NCI-H1048 (cell line): ENCODE data around the gene NLK.
"Not testable (repeated sequence)": the region's sequence is repeated elsewhere in the genome, so short reads cannot be mapped to it uniquely, and the experiment has no call there.

Experiments
- DNase-seq: peaks from one replicate; lab custom pipeline; 2025; lab: John Stamatoyannopoulos, UW

NLK gene

DNA sequence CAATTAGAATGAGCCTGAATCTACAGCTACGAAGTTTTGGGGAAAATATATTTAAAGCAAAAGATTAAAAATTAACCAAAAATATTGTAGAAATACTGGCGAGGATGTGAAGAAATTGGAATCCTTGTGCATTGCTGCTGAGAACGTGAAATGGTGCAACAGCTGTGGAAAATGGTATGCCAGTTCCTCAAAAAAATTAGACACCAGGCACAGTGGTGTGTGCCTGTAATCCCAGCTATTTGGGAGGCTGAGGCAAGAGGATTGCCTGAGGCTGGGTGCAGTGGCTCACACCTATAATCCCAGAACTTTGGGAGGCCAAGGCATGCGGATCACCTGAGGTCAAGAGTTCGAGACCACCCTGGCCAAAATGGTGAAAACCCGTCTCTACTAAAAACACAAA is 156.6 kb downstream of the NLK start:
- DNase-seq: no peak

DNA sequence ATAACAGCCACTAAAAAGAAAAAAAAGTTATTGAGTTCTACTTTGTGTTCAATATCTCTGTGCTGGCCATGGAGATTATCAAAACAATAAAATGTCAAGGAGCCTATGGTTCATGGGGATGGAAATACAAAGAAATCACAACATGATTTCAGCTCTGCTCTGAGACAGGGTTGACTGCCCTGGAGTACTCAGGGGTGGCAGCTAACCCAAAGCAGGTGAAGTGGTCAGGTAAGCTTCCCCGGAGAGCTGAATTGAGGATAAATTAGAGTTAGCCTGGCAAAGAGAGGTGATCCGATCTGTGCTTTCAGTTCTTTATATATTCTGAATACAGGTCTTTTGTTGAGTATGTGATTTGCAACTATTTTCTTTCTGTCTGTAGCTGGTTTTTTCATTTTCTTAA is 157.3 kb downstream of the NLK start:
- DNase-seq: no peak

GRCh38 chr17:28201315-28201714 is 158.8 kb downstream of the NLK start:
- DNase-seq: no peak

DNA sequence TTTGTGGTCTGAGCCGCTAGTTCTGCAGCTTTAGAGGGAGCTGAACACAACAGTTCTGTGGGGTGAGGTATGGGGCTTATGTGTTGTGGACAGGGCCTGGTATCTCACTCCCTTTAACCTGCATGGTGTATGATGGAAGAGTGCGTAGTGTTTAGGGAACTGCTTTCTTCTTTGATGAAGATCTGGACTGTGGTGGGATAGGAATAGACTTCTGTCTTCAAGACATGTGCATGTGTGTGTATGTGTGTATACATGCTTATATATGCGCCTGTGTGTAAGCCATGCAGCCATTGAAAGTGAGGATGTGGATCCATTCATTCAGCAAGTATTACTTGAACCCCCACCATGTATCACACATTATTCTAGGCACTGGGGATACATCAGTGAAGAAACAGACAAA is 161.8 kb downstream of the NLK start:
- DNase-seq: no peak

DNA sequence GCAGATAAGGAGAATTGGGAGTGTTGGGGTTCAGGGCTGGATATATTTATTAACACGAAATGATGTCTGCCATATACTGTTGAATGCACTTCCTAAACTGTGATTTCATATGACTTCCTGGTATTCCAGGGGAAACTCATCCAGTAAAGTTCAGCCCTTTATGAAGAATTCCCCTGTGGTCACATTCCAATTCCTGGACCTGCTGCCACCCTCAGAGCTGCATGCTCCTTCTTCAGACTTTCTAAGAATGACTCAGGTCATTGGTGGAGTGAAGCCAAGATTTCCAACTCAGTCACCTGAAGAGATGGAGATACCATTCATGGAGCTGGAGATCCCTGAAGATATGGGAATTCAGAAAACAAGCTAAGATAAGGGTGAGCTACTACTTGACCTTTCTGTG is 162.3 kb downstream of the NLK start:
- no peak for DNase-seq

GRCh38 chr17:28206292-28206691 is 163.8 kb downstream of the NLK start:
- no peak for DNase-seq

GRCh38 chr17:28211811-28212210 is 169.3 kb downstream of the NLK start:
- no peak for DNase-seq

DNA sequence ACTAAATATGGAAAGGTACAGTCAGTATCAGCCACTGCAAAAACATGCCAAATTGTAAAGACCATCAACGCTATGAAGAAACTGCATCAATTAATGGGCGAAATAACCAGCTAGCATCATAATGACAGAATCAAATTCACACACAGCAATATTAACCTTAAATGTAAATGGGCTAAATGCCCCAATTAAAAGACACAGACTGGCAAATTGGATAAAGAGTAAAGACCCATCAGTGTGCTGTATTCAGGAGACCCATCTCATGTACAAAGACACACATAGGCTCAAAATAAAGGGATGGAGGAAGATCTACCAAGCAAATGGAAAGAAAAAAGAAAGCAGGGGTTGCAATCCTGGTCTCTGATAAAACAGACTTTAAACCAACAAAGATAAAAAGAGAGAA is 171.1 kb downstream of the NLK start:
- not testable (repeated sequence) for DNase-seq

DNA sequence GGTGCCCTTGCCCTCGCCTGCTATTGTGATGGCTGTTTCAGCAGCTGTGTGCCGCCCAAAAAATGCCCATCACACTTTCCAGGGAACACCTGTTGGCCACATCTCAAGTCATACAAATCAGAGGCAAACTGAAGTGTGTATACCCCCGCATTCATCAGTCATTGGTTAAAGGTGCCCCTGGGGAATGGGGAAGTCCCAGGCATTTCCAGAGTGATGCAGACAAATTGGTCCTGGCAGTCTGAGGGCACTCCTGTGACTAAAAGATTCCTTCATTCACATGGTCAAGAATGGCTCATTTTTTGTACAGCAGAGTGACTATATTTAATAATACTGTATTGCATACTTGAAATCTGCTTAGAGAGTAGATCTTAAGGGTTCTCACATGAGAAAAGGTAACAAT is 173.6 kb downstream of the NLK start:
- DNase-seq: no peak

DNA sequence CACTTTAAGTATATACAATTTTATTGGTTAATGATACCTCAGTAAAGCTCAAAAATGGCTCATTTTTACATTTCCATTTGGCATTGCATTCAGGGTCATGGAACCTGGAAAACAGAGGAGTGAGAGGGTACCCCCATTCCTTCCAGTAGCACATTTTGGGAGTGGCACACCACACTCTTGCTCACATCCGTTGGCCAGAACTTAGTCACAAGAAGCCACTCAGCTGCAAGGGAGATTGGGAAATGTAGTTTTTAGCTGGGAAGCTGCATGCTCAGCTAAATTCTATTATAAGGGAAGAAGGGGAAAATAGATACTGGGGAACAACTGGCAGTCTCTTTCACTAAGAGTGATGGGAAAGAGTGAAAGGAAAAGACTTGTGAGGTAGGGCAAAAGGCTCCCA is 174.1 kb downstream of the NLK start:
- no peak for DNase-seq

DNA sequence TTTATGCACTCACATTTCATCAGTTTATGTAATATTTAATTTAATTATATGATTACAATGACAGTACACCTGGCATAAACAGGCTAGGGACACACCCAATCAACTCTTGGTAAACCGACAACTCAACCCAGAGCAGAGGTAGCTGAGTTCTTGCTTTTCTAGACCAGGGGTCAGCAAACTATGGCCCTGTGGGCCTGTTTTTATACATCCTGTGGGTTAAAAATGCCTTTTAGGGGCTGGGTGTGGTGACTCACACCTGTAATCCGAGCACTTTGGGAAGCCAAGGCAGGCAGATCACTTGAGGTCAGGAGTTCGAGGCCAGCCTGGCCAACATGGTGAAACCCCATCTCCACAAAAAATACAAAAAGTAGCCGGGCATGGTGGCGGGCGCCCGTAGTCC is 177.3 kb downstream of the NLK start:
- no peak for DNase-seq

DNA sequence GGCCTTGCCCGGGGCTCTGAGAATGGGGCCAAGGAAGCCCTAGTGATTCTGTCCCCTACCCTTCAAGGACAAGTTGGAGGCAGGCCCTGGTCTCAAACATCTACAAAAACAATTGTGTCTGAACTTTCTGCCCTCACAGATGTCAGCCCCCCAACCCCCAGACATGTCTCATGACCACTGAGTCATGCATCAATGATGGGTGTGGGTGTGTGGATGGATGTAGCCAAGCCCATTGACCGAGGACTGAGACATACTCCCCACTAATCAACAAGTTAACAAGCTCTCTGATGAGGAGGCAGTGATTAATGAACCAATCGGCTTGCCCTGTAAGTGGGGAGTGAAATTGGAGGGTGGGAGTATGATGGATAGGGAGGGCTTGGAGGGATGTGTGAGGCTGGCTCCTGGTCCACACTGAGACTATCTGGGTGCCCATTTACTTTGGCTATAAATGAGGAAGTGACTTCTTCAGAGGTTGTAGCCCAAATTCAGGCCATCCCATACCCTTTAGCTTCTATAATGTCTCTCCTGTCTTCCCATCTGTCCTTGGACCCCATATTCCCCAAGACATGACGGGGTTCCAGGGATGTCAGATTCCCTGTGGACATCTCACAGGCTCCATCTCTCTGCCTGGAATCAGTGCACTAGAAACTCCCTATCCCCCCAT is 179.4 kb downstream of the NLK start:
- DNase-seq: no peak

DNA sequence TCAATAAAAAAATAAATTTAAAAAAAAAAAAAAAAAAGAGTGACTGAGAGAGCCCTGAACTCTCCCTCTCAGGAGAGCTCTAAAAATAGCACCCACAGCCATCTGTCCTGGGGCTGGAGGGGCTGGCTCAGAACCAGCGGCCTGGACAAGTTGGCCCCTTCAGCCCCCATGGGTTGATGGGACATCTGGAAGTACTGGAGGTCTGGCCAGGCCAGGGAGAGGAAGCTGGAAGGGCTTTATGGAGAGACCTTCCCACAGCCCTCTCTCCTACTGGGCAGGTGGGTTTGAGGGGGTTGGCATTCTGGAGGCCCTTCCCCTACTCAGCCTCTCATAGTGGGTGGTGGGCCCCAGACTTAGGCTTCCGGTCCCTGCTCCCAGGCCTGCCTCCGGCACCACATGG is 182.8 kb downstream of the NLK start:
- DNase-seq: no peak

DNA sequence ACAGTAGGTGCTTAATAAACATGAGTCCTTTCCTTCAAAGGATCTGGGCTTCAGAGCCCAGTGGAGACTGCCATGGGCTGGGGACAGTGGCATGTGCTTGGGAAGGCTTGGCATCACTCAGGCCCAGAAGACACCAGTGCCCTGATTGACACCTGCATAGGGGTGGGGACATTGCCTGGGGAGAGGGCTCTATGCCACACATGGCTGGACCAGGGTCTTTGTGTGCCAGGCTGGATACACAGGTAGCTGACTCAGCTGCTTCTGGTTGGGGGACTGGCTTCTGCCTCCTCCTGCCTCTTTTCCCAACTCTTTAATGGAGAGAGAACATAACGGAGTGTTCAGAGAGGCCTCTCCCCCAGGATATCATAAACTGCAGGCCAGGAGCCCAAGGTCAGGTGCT is 183.4 kb downstream of the NLK start:
- DNase-seq: no peak

DNA sequence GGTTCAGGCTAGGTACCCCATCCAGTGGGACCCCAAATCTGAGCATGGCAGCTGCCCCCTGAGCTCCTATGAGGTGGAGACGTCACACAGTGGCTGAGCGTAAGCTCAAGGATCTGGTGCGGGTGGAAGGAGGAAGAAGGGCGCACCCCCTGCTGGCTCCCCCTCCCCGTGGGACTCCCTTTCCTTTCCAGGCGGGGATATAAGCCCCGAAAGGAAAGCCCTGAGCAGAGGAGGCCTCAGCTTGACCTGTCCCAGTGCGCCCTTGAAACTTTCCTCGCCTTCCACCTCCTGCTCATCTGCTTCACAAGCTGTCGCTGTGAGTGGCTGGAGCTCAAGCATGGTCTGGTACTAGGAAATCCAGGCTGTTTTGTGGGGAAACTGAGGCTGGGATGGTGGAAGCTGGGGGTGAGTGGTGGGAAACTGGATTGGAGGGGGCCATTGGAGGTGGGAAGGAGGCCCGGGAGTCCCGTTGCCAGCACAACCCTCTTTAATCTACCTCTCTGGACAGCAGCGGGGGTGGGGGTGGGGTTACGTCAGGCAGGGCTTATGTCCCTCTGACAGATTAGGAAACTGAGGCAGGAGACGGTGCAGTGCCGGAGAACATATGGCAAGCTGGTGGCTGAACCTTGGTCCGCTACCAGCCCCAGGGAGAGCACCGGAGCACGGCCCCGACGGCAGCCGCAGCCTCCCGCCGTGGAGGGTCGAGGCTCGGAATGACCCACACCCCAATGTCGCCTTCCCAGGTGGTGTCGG is 184.3 kb downstream of the NLK start:
- DNase-seq: no peak

DNA sequence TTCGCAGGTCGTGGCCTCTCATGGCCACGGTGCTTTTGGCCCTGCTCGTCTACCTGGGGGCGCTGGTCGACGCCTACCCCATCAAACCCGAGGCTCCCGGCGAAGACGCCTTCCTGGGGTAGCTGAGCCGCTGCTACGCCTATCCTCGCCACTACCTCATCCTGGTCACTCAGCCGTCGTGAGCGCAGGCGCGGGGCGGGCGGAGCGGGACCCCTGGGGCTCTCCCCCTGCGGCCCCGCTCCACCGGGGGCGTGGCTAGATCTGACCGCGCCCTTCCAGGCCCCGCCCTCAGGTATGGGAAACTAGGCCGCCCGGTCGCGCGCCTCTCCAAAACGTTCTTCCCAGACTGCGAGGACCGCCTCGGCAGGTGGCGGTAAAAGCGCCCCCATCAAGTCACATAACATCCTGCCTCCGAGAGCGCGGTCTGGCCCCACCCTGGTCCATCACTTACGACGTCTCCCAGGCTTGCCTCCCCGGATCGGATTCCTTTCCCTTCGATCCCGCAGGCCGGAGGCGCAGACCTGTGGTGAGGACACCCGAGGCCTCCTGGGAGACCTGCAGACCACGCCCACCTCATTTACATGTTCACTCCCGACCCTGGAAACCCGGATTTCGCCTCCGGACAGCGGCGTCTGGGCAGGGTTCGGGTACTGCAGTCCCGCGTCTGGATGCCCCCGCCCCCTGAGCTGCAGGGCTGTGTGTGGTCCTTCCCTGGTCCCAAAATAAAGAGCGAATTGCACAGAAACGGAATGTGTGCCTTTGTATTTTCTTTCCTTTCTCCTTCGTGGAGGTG is 185.0 kb downstream of the NLK start:
- peak; percentile 15 for DNase-seq

DNA sequence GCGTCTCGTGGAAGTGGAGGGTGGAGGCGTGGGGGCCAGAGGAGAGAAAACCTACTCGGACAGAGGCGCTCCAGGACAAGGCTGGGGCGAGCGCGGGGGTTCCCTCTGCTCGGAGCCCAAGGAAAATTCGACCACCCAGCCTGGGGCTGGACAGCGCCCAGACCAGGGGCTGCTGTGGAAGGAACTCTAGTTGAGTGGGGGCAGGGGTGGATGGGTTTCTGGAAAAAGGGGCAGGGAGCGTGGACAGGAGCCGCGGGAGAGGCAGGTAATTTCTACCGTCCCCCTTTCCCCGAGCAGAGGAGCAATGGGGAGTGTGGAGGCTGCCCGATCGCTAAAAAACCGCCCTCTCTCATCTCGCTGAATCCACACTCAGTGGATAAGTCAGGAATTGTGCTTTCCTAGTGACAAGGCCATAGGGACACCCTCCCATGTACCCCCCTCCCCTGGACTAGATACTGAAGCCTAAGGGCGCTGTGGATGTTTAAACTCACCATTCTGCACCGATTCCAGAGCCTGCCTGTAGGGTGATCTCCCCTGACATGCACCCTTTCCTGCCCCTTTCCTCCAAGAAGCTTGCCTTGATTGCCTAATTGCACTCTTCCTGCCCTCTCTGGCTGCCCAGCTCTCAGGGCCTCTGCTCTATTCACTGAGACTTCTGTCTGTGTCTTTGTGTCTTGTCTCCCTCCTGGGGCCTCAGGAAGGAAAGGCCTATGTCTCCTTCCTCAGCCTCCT is 185.8 kb downstream of the NLK start:
- no peak for DNase-seq

GRCh38 chr17:28228986-28229729 is 186.7 kb downstream of the NLK start:
- no peak for DNase-seq

GRCh38 chr17:28230011-28230410 is 187.5 kb downstream of the NLK start:
- DNase-seq: no peak

DNA sequence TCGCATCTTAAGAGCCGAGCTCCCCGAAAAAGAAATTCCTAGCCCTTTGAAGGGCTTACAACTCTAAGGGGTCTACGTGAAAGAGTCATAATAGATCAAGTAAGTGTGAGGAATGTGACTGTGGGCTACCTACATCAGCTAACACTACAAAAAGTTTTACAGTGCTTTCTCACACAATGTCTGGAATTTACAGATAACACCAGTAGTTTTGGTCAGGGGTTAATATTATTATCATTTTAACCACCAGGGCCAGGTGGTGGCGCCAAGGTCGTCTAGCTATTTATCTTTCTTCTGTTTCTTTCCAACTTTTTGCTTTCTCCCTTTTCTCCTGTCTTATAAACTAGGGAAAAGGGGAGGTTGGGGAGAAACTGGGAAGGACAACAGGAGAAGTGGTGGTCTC is 188.1 kb downstream of the NLK start:
- DNase-seq: not testable (repeated sequence)

DNA sequence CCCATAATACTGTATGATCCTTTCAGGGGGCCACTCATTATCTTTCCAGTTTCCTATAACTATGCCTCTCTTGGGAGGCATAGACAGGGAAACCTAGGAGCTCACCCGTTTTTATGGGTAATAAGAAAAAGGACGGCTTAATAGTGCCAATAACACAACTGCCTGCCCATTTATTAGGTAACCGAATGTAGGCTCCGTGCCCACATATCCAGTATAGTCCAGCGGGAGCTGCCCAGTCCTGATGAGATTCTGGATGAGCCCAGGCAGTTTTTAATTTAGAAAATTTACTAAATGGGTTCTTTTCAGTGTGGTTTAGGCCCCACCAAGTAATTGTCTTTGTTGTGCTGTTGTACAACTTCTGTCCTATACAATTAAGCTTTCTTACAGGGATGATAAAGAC is 189.1 kb downstream of the NLK start:
- not testable (repeated sequence) for DNase-seq
